ENCODE measurements around the gene TK2.

GRCh38 chr16:66467611-66468010, 82.3 kb downstream of the TK2 start:
- TF ChIP-seq EZH2 (IDR thresholded peaks at IDR 0.05; ENCODE audit: insufficient read depth, poor library complexity, severe bottlenecking) (no peak), EZH2phosphoT487 (IDR thresholded peaks at IDR 0.05; ENCODE audit: insufficient read depth, low read depth) (no peak)

All from GM23248 (cell line).